ENCODE measurements around the gene TSC2.

DNA sequence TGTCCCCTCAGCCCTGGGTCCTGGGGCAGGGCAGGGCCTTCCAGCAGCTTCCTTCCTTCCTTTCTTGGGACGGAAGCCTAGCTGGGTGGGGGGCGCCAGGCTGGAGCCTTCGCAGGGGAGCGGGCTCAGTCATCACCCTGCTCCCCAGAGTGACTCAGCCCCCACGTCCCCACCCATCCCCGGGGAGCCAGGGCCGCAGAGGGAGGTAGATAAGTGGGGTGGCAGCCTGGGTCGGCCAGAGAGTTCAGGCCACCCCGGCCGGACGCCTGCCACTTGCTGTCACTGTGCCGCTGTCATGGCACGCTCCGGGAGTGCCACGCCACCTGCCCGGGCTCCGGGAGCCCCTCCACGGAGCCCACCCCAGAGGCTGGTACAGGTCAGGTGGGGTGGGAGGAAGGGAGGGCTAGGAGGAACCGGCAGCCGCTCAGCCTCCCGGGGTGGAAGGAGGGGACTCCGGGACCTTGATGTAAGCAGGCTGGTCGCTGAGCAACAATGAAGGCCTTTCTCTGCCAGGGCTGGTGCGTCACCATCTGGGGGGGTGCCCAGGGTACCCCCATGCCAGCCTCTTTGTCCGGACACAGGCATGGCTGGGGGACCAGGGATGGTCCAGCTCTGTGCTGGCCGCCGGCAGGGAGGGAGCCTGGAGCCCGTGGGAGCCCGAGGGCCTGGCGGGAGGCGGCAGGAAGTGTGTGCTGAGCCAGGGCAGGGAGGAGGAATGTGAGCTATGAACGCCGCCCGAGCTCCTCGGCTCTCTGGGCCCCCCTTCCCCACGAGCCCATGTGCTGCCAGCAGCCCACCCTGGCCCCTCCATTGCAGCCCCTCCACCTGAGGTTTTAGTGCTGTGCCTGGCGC is 14.5 kb upstream of the TSC2 start:
- TF ChIP-seq POLR2A (IDR thresholded peaks at IDR 0.05) (peak; percentile 35 to 63), EP300 (IDR thresholded peaks at IDR 0.05) (peak; percentile 64 to 83)
- TF ChIP-seq, protein P1, sequence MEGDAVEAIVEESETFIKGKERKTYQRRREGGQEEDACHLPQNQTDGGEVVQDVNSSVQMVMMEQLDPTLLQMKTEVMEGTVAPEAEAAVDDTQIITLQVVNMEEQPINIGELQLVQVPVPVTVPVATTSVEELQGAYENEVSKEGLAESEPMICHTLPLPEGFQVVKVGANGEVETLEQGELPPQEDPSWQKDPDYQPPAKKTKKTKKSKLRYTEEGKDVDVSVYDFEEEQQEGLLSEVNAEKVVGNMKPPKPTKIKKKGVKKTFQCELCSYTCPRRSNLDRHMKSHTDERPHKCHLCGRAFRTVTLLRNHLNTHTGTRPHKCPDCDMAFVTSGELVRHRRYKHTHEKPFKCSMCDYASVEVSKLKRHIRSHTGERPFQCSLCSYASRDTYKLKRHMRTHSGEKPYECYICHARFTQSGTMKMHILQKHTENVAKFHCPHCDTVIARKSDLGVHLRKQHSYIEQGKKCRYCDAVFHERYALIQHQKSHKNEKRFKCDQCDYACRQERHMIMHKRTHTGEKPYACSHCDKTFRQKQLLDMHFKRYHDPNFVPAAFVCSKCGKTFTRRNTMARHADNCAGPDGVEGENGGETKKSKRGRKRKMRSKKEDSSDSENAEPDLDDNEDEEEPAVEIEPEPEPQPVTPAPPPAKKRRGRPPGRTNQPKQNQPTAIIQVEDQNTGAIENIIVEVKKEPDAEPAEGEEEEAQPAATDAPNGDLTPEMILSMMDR (IDR thresholded peaks at IDR 0.05) = no peak
